Osteoblast (primary cell): Measurements from ENCODE around the gene HTATIP2. TPM values are rescaled to one million over a fixed set of nuclear protein-coding genes. Genes with fewer than 3 reads are reported as not detected.

Experiments
- DNase-seq: peaks from one replicate; pipeline ENCODE4 v3.0.0; 2011; ENCODE audit warnings: low spot score, mixed read lengths; ENCODE audit not compliant: insufficient read length; ENCODE audit errors: missing footprints
- H2AFZ ChIP-seq: 2 replicates; pipeline ENCODE4 v1.6.0; 2011; ENCODE audit warnings: mild to moderate bottlenecking, low read length
- H3K27ac ChIP-seq: 2 replicates; pipeline ENCODE4 v1.5.1; 2011; ENCODE audit warnings: mild to moderate bottlenecking, low read depth, low read length, moderate library complexity
- H3K27me3 ChIP-seq: 2 replicates; pipeline ENCODE4 v1.6.0; 2012; ENCODE audit warnings: mild to moderate bottlenecking, control low read depth, inconsistent platforms, low read length, moderate library complexity; ENCODE audit not compliant: insufficient read depth
- H3K36me3 ChIP-seq: 2 replicates; pipeline ENCODE4 v1.5.1; 2011; ENCODE audit warnings: mild to moderate bottlenecking, low read length, control low read depth, moderate library complexity; ENCODE audit not compliant: insufficient read depth
- H3K4me1 ChIP-seq: 2 replicates; pipeline ENCODE4 v1.5.1; 2011; ENCODE audit warnings: mild to moderate bottlenecking, low read length, control low read depth, moderate library complexity; ENCODE audit not compliant: insufficient read depth
- H3K4me2 ChIP-seq: 2 replicates; pipeline ENCODE4 v1.6.0; 2011; ENCODE audit warnings: mild to moderate bottlenecking, low read length; ENCODE audit not compliant: insufficient read depth
- H3K4me3 ChIP-seq: fragments of 200-600 bp; sonication (generic); 3 replicates; pipeline ENCODE4 v1.5.1; 2012; ENCODE audit warnings: mild to moderate bottlenecking, low read length, inconsistent platforms; ENCODE audit not compliant: insufficient read depth
- H3K79me2 ChIP-seq: 2 replicates; pipeline ENCODE4 v1.6.0; 2012; ENCODE audit warnings: mild to moderate bottlenecking, low read length, control low read depth, inconsistent platforms; ENCODE audit not compliant: insufficient read depth
- H3K9me3 ChIP-seq: 2 replicates; pipeline ENCODE4 v1.5.1; 2011; ENCODE audit warnings: low read depth, low read length, control low read depth
- H4K20me1 ChIP-seq: 2 replicates; pipeline ENCODE4 v1.6.0; 2012; ENCODE audit warnings: mild to moderate bottlenecking, low read length, control low read depth; ENCODE audit not compliant: insufficient read depth
- CTCF ChIP-seq: IDR thresholded peaks from 2 replicates; pipeline ENCODE4 v1.5.1; 2011; ENCODE audit warnings: mild to moderate bottlenecking, low read depth, low read length, moderate library complexity; ENCODE audit errors: extremely low read depth
- total RNA-seq: library from RNA; depleted of rRNA; stranded (reverse); fragments of >200 nt; gene quantifications from 2 replicates; pipeline ENCODE4 v1.2.3, GENCODE V29; 2012

HTATIP2 gene
- total RNA-seq, 1 donor, result 46.3 TPM

- no peak overlapping the region for H2AFZ ChIP-seq
- peak; percentile 52 for DNase-seq
- H3K4me1 ChIP-seq, result no peaks in the 10 kb centered on the region
- peaks cover 3% of the 10 kb centered on the region for H3K36me3 ChIP-seq
- no peak for TF ChIP-seq CTCF
- H3K4me2 ChIP-seq, result no peak overlapping the region
- no peaks in the 10 kb centered on the region for H4K20me1 ChIP-seq
- no peaks in the 10 kb centered on the region for H3K9me3 ChIP-seq
- H3K27ac ChIP-seq, result no peak overlapping the region
- H3K4me3 ChIP-seq, result no peak overlapping the region
- H3K27me3 ChIP-seq, result no peaks in the 10 kb centered on the region
- no peaks in the 10 kb centered on the region for H3K79me2 ChIP-seq
Measured at GRCh38 chr11:20399498-20399897, 36.0 kb downstream of the HTATIP2 start.

GRCh38 chr11:20403059-20403458 lies 39.5 kb downstream of the HTATIP2 start:
- no peaks in the 10 kb centered on the region for H4K20me1 ChIP-seq
- H3K36me3 ChIP-seq, result peaks cover 19% of the 10 kb centered on the region
- no peak for TF ChIP-seq CTCF

GRCh38 chr11:20406484-20406883 lies 43.0 kb downstream of the HTATIP2 start:
- no peaks in the 10 kb centered on the region for H3K27me3 ChIP-seq
- H4K20me1 ChIP-seq, result no peaks in the 10 kb centered on the region
- H3K27ac ChIP-seq, result no peak overlapping the region
- no peaks in the 10 kb centered on the region for H3K79me2 ChIP-seq
- H3K36me3 ChIP-seq, result peaks cover 30% of the 10 kb centered on the region
- no peak overlapping the region for H3K4me2 ChIP-seq
- no peak overlapping the region for H3K4me3 ChIP-seq
- DNase-seq, result no peak
- TF ChIP-seq CTCF, result no peak
- peak overlapping the region; percentile 16 for H2AFZ ChIP-seq
- no peaks in the 10 kb centered on the region for H3K4me1 ChIP-seq
- H3K9me3 ChIP-seq, result no peaks in the 10 kb centered on the region

More at GRCh38 chr11:20403059-20403458, 39.5 kb downstream of the HTATIP2 start:
- no peak overlapping the region for H2AFZ ChIP-seq
- H3K4me3 ChIP-seq, result no peak overlapping the region
- no peak for DNase-seq
- no peaks in the 10 kb centered on the region for H3K79me2 ChIP-seq
- no peaks in the 10 kb centered on the region for H3K9me3 ChIP-seq
- no peak overlapping the region for H3K27ac ChIP-seq
- H3K4me1 ChIP-seq, result no peaks in the 10 kb centered on the region
- H3K4me2 ChIP-seq, result no peak overlapping the region
- no peaks in the 10 kb centered on the region for H3K27me3 ChIP-seq

- Histone ChIP-seq H3K27me3 (no peaks in the 10 kb centered on the region), H3K27ac (no peak overlapping the region), H3K4me2 (no peak overlapping the region), H3K4me3 (no peak overlapping the region), H3K9me3 (no peaks in the 10 kb centered on the region), H4K20me1 (no peaks in the 10 kb centered on the region), H2AFZ (no peak overlapping the region), H3K79me2 (no peaks in the 10 kb centered on the region), H3K36me3 (peaks cover 30% of the 10 kb centered on the region), H3K4me1 (no peaks in the 10 kb centered on the region)
- no peak for DNase-seq
- TF ChIP-seq CTCF, result no peak
Measured at GRCh38 chr11:20407344-20407743, 43.8 kb downstream of the HTATIP2 start.
